Calu3 (cell line): Measurements from ENCODE around the gene RBM18. TPM values are rescaled to one million over a fixed set of nuclear protein-coding genes. Genes with fewer than 3 reads are reported as not detected.

Experiments used
- BruUV-seq: library from RNA; stranded (reverse); fragments of 400-500 nt; replicated peaks from 2 replicates; lab custom pipeline; 2021; lab: Mats Ljungman, UMichigan
- CTCF ChIA-PET: fragments of 300-600 bp; sonication (Branson Sonifier 250); formaldehyde crosslinking; loops from one replicate; lab custom pipeline; 2022; ENCODE audit warnings: antibody characterized with exemption; lab: Charles Lee
- DNase-seq: peaks from one replicate; pipeline ENCODE4 v3.0.0; 2022
- H3K27ac Mint-ChIP-seq: one replicate; pipeline ENCODE4 v1.8.0; 2022; ENCODE audit warnings: mixed read lengths; ENCODE audit not compliant: unreplicated experiment
- H3K27me3 Mint-ChIP-seq: one replicate; pipeline ENCODE4 v1.8.0; 2022; ENCODE audit warnings: mixed read lengths; ENCODE audit not compliant: unreplicated experiment
- H3K36me3 Mint-ChIP-seq: one replicate; pipeline ENCODE4 v1.8.0; 2022; ENCODE audit warnings: mild to moderate bottlenecking, moderate library complexity, mixed read lengths; ENCODE audit not compliant: insufficient read depth, unreplicated experiment
- H3K4me1 Mint-ChIP-seq: one replicate; pipeline ENCODE4 v1.8.0; 2022; ENCODE audit warnings: mild to moderate bottlenecking, low read depth, mixed read lengths; ENCODE audit not compliant: unreplicated experiment
- H3K4me3 Mint-ChIP-seq: one replicate; pipeline ENCODE4 v1.8.0; 2022; ENCODE audit warnings: mild to moderate bottlenecking, low read depth, moderate library complexity, mixed read lengths; ENCODE audit not compliant: unreplicated experiment
- H3K9me3 Mint-ChIP-seq: one replicate; pipeline ENCODE4 v1.8.0; 2022; ENCODE audit warnings: low read depth, mixed read lengths; ENCODE audit not compliant: unreplicated experiment
- CTCF ChIP-seq: fragments of 200-600 bp; IDR thresholded peaks from one replicate; pipeline ENCODE4 v1.8.0; 2022; ENCODE audit warnings: antibody characterized with exemption; ENCODE audit not compliant: unreplicated experiment
- intact Hi-C: fragments of 100-400 bp; cut with micrococcal nuclease; formaldehyde crosslinking; loops from one replicate; pipeline ENCODE4 v1.10.0; 2022; ENCODE audit not compliant: unreplicated experiment
- total RNA-seq: library from RNA; stranded (reverse); gene quantifications from 2 replicates; pipeline ENCODE4 v1.2.3, GENCODE V29; 2022

Gene RBM18
- total RNA-seq, 1 experiment from 2014 or later = 13.1 TPM

- H3K4me3 Mint-ChIP-seq = no peak overlapping the region
- H3K4me1 Mint-ChIP-seq = peaks cover 8% of the 10 kb centered on the region
- DNase-seq = no peak
- CTCF ChIA-PET = no interaction called here
- no peaks in the 10 kb centered on the region for H3K36me3 Mint-ChIP-seq
- H3K27me3 Mint-ChIP-seq = peaks cover 89% of the 10 kb centered on the region
- BruUV-seq = no TSS peak
- TF ChIP-seq CTCF = no peak
- no peaks in the 10 kb centered on the region for H3K9me3 Mint-ChIP-seq
- H3K27ac Mint-ChIP-seq = no peak overlapping the region
- intact Hi-C loops = no loop called here
Measured at GRCh38 chr9:122218935-122219855, 45.4 kb downstream of the RBM18 start.

- Mint-ChIP-seq H3K4me3 (no peak overlapping the region), H3K4me1 (peaks cover 8% of the 10 kb centered on the region), H3K9me3 (no peaks in the 10 kb centered on the region), H3K27ac (no peak overlapping the region), H3K27me3 (peaks cover 85% of the 10 kb centered on the region), H3K36me3 (peaks cover under 1% of the 10 kb centered on the region)
- TF ChIP-seq CTCF = no peak
- BruUV-seq = no TSS peak
- intact Hi-C loops = no loop called here
- DNase-seq = no peak
- CTCF ChIA-PET = no interaction called here
Measured at GRCh38 chr9:122218071-122218934, 46.3 kb downstream of the RBM18 start.

GRCh38 chr9:122217640-122218039, 47.0 kb downstream of the RBM18 start:
- intact Hi-C loops = no loop called here

More at GRCh38 chr9:122217640-122218039, 47.0 kb downstream of the RBM18 start:
- peaks cover 6% of the 10 kb centered on the region for H3K36me3 Mint-ChIP-seq
- H3K4me1 Mint-ChIP-seq = peaks cover 8% of the 10 kb centered on the region
- TF ChIP-seq CTCF = no peak
- CTCF ChIA-PET = no interaction called here
- H3K27ac Mint-ChIP-seq = no peak overlapping the region
- H3K4me3 Mint-ChIP-seq = no peak overlapping the region
- peaks cover 85% of the 10 kb centered on the region for H3K27me3 Mint-ChIP-seq
- no TSS peak for BruUV-seq
- DNase-seq = no peak
- H3K9me3 Mint-ChIP-seq = no peaks in the 10 kb centered on the region
